ENCODE measurements around the gene ASZ1.
"Not testable (repeated sequence)": the region's sequence is repeated elsewhere in the genome, so short reads cannot be mapped to it uniquely, and the experiment has no call there.

Gene ASZ1

GRCh38 chr7:117427258-117427701 is at the start of gene ASZ1:
ASZ1 (minus strand) TSS chr7:117427493; CDS start chr7:117427460, 33 bp downstream.
- no peak for DNase-seq (ENCODE audit: low read depth in 2 of 2)

GRCh38 chr7:117476557-117477215 is 49.4 kb upstream of the ASZ1 start:
- no peak for DNase-seq (ENCODE audit: low read depth in 2 of 2)

- DNase-seq (ENCODE audit: low read depth in 2 of 2): no peak
Measured at GRCh38 chr7:117472335-117472734, 45.0 kb upstream of the ASZ1 start.

- DNase-seq (ENCODE audit: low read depth in 2 of 2): no peak
Measured at GRCh38 chr7:117470777-117471176, 43.5 kb upstream of the ASZ1 start.

- DNase-seq (ENCODE audit: low read depth in 2 of 2): no peak
Measured at GRCh38 chr7:117468174-117468573, 40.9 kb upstream of the ASZ1 start.

GRCh38 chr7:117460815-117461214 is 33.5 kb upstream of the ASZ1 start:
- DNase-seq (ENCODE audit: low read depth in 2 of 2): not testable (repeated sequence)

- no peak for DNase-seq (ENCODE audit: low read depth in 2 of 2)
Measured at GRCh38 chr7:117459735-117460134, 32.4 kb upstream of the ASZ1 start.

GRCh38 chr7:117458977-117459583 is 31.8 kb upstream of the ASZ1 start:
- DNase-seq (ENCODE audit: low read depth in 2 of 2): no peak

- DNase-seq (ENCODE audit: low read depth in 2 of 2): no peak
Measured at GRCh38 chr7:117448655-117449054, 21.4 kb upstream of the ASZ1 start.

GRCh38 chr7:117446220-117446815 is 19.0 kb upstream of the ASZ1 start:
- DNase-seq (ENCODE audit: low read depth in 2 of 2): no peak

GRCh38 chr7:117445206-117445605 is 17.9 kb upstream of the ASZ1 start:
- DNase-seq (ENCODE audit: low read depth in 2 of 2): no peak

- no peak for DNase-seq (ENCODE audit: low read depth in 2 of 2)
Measured at GRCh38 chr7:117444646-117445045, 17.4 kb upstream of the ASZ1 start.

- DNase-seq (ENCODE audit: low read depth in 2 of 2): no peak
Measured at GRCh38 chr7:117435475-117436043, 8.3 kb upstream of the ASZ1 start.

- DNase-seq (ENCODE audit: low read depth in 2 of 2): no peak
Measured at GRCh38 chr7:117424090-117424829, 3.0 kb downstream of the ASZ1 start.

- DNase-seq (ENCODE audit: low read depth in 2 of 2): not testable (repeated sequence)
Measured at GRCh38 chr7:117414591-117414990, 12.7 kb downstream of the ASZ1 start.

- DNase-seq (ENCODE audit: low read depth in 2 of 2): no peak
Measured at GRCh38 chr7:117412946-117413559, 14.2 kb downstream of the ASZ1 start.

- DNase-seq (ENCODE audit: low read depth in 2 of 2): no peak
Measured at GRCh38 chr7:117412390-117412789, 14.9 kb downstream of the ASZ1 start.

- DNase-seq (ENCODE audit: low read depth in 2 of 2): no peak
Measured at GRCh38 chr7:117411539-117411938, 15.8 kb downstream of the ASZ1 start.

GRCh38 chr7:117408831-117409230 is 18.5 kb downstream of the ASZ1 start:
- DNase-seq (ENCODE audit: low read depth in 2 of 2): no peak

GRCh38 chr7:117405519-117405918 is 21.8 kb downstream of the ASZ1 start:
- no peak for DNase-seq (ENCODE audit: low read depth in 2 of 2)

GRCh38 chr7:117403737-117404136 is 23.6 kb downstream of the ASZ1 start:
- no peak for DNase-seq (ENCODE audit: low read depth in 2 of 2)

GRCh38 chr7:117402109-117402508 is 25.2 kb downstream of the ASZ1 start:
- DNase-seq (ENCODE audit: low read depth in 2 of 2): no peak

All from stimulated activated CD8-positive, alpha-beta memory T cell treated with anti-CD3 and anti-CD28 coated beads, Interleukin-7, amount 100 ng/mL, for 4 hours (primary cell).